NCI-H1048 (cell line): ENCODE measurements around the gene PCAT7.
"Not testable (repeated sequence)": the region's sequence is repeated elsewhere in the genome, so short reads cannot be mapped to it uniquely, and the experiment has no call there.

ENCODE experiments used
- DNase-seq: peaks from one replicate; lab custom pipeline; 2025; lab: John Stamatoyannopoulos, UW

The PCAT7 gene

GRCh38 chr9:94554439-94555331 is at the start of gene PCAT7:
TSS of gene PCAT7 (plus strand) at chr9:94555083.
- peak; percentile 43 for DNase-seq

GRCh38 chr9:94506370-94506769 is 48.5 kb upstream of the PCAT7 start:
- DNase-seq = not testable (repeated sequence)

GRCh38 chr9:94507531-94508258 is 47.2 kb upstream of the PCAT7 start:
- no peak for DNase-seq

- DNase-seq = no peak
Measured at GRCh38 chr9:94511134-94511954, 43.5 kb upstream of the PCAT7 start.

GRCh38 chr9:94511955-94512265 is 43.0 kb upstream of the PCAT7 start:
- no peak for DNase-seq

GRCh38 chr9:94514722-94515121 is 40.2 kb upstream of the PCAT7 start:
- DNase-seq = no peak

GRCh38 chr9:94517254-94517653 is 37.6 kb upstream of the PCAT7 start:
- DNase-seq = no peak

GRCh38 chr9:94525396-94526035 is 29.4 kb upstream of the PCAT7 start:
- no peak for DNase-seq

- DNase-seq = no peak
Measured at GRCh38 chr9:94526271-94526670, 28.6 kb upstream of the PCAT7 start.

- DNase-seq = no peak
Measured at GRCh38 chr9:94526951-94527350, 27.9 kb upstream of the PCAT7 start.

- DNase-seq = no peak
Measured at GRCh38 chr9:94528886-94529285, 26.0 kb upstream of the PCAT7 start.

GRCh38 chr9:94533155-94533554 is 21.7 kb upstream of the PCAT7 start:
- DNase-seq = no peak

- no peak for DNase-seq
Measured at GRCh38 chr9:94533601-94534000, 21.3 kb upstream of the PCAT7 start.

- DNase-seq = no peak
Measured at GRCh38 chr9:94534901-94535300, 20.0 kb upstream of the PCAT7 start.

- no peak for DNase-seq
Measured at GRCh38 chr9:94538908-94539307, 16.0 kb upstream of the PCAT7 start.

GRCh38 chr9:94544335-94544734 is 10.5 kb upstream of the PCAT7 start:
- not testable (repeated sequence) for DNase-seq

GRCh38 chr9:94545940-94546339 is 8.9 kb upstream of the PCAT7 start:
- DNase-seq = no peak

- no peak for DNase-seq
Measured at GRCh38 chr9:94553029-94553938, 1.6 kb upstream of the PCAT7 start.

- no peak for DNase-seq
Measured at GRCh38 chr9:94554078-94554438, 825 bp upstream of the PCAT7 start.

GRCh38 chr9:94557376-94557775 is 2.5 kb downstream of the PCAT7 start:
- no peak for DNase-seq

GRCh38 chr9:94560237-94560636 is 5.4 kb downstream of the PCAT7 start:
- DNase-seq = no peak
